Tibial nerve (tissue), 4 donors: ENCODE measurements around the gene SOX8.

ENCODE experiments used
- EP300 ChIP-seq, 2 donors: sonication (generic); formaldehyde crosslinking; IDR thresholded peaks; one replicate each; pipeline ENCODE4 v1.6.1; 2017; ENCODE audit warnings: antibody characterized with exemption in 2 of 2, mild to moderate bottlenecking in 1 of 2
- POLR2A ChIP-seq, 2 donors: fragments of 450-650 bp; IDR thresholded peaks; one replicate each; pipeline ENCODE4 v1.6.1; 2017; ENCODE audit warnings: antibody characterized with exemption in 2 of 2, mild to moderate bottlenecking in 2 of 2, moderate library complexity in 2 of 2
- TF ChIP-seq, protein P1 (sequence below), 5 experiments: fragments of 200-600 bp in 3 of 5; fragments of 450-650 bp in 2 of 5; sonication (generic) in 3 of 5; IDR thresholded peaks; one replicate each; pipeline ENCODE4 v1.5.1; 2016 to 2019; ENCODE audit warnings: antibody characterized with exemption in 5 of 5, mild to moderate bottlenecking in 3 of 5, moderate library complexity in 2 of 5

DNA sequence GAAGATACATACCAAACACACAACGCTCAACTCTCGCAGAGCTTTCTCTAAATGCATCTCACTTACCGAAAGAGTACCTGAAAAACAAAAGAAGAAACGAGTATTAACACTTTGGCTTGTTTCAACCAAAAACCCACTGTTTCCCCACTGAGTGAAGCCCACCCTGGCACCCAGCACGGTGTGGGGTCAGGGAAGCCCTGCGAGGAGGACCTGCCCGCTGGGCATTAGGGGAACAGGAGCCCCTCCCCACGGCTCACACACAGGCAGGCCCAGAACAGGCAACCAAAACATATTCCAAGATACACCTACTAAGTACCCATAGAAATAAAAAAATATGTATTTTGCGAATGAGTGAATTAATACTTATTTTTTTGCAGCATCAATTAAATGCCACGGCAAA is 47.4 kb upstream of the SOX8 start:
- TF ChIP-seq, protein P1, sequence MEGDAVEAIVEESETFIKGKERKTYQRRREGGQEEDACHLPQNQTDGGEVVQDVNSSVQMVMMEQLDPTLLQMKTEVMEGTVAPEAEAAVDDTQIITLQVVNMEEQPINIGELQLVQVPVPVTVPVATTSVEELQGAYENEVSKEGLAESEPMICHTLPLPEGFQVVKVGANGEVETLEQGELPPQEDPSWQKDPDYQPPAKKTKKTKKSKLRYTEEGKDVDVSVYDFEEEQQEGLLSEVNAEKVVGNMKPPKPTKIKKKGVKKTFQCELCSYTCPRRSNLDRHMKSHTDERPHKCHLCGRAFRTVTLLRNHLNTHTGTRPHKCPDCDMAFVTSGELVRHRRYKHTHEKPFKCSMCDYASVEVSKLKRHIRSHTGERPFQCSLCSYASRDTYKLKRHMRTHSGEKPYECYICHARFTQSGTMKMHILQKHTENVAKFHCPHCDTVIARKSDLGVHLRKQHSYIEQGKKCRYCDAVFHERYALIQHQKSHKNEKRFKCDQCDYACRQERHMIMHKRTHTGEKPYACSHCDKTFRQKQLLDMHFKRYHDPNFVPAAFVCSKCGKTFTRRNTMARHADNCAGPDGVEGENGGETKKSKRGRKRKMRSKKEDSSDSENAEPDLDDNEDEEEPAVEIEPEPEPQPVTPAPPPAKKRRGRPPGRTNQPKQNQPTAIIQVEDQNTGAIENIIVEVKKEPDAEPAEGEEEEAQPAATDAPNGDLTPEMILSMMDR (IDR thresholded peaks at IDR 0.05): no peak
- no peak for TF ChIP-seq POLR2A (IDR thresholded peaks at IDR 0.05)
- no peak for TF ChIP-seq EP300 (IDR thresholded peaks at IDR 0.05)
